IMR-90 (cell line): ENCODE results near the gene INPP5A. TPM values are rescaled to one million over a fixed set of nuclear protein-coding genes. Genes with fewer than 3 reads are reported as not detected.

Experiments used
- ATAC-seq: fragments of 200-7000 bp; cut with Tn5 transposase; 2 replicates; pipeline ENCODE4 v1.9.1; 2020; ENCODE audit warnings: low read depth, mild to moderate bottlenecking, moderate library complexity
- BruUV-seq: library from RNA; stranded (reverse); fragments of 400-500 nt; replicated peaks from 2 replicates; lab custom pipeline; 2021; lab: Mats Ljungman, UMichigan
- CTCF ChIA-PET: fragments of 300-600 bp; formaldehyde crosslinking; extraction: SDS; loops from one replicate; lab custom pipeline; 2021; ENCODE audit warnings: antibody characterized with exemption; lab: Yijun Ruan, JAX
- POLR2A ChIA-PET: fragments of 300-600 bp; sonication (Branson Sonifier 250); formaldehyde crosslinking; loops from one replicate; lab custom pipeline; 2022; ENCODE audit warnings: antibody characterized with exemption; ENCODE audit not compliant: unreplicated experiment; lab: Charles Lee
- DNase-seq: peaks from one replicate; pipeline ENCODE4 v3.0.0; 2013
- H2AFZ ChIP-seq: replicated peaks from 2 replicates; pipeline ENCODE3; 2013; ENCODE audit warnings: low read length, mild to moderate bottlenecking; ENCODE audit not compliant: poor library complexity
- H2AK5ac ChIP-seq: 2 replicates; pipeline ENCODE4 v1.6.1; 2013; ENCODE audit warnings: low read depth, low read length, inconsistent platforms
- H2AK9ac ChIP-seq: replicated peaks from 2 replicates; pipeline ENCODE3; 2013; ENCODE audit warnings: mild to moderate bottlenecking, low read depth, low read length, moderate library complexity; ENCODE audit not compliant: poor library complexity
- H2BK120ac ChIP-seq: 2 replicates; pipeline ENCODE4 v1.6.1; 2013; ENCODE audit warnings: low read depth, low read length, inconsistent platforms
- H2BK15ac ChIP-seq: 3 replicates; pipeline ENCODE4 v1.6.1; 2013; ENCODE audit warnings: low read depth, low read length, inconsistent platforms
- H2BK20ac ChIP-seq: 2 replicates; pipeline ENCODE4 v1.6.1; 2013; ENCODE audit warnings: low read depth, mild to moderate bottlenecking, inconsistent platforms, low read length, moderate library complexity
- H2BK5ac ChIP-seq: 2 replicates; pipeline ENCODE4 v1.6.1; 2013; ENCODE audit warnings: mild to moderate bottlenecking, low read depth, low read length, inconsistent platforms; ENCODE audit not compliant: poor library complexity, severe bottlenecking
- H3K14ac ChIP-seq: replicated peaks from 2 replicates; pipeline ENCODE4 v1.6.1; 2013; ENCODE audit warnings: low read depth, low read length, inconsistent platforms
- H3K18ac ChIP-seq: 2 replicates; pipeline ENCODE4 v1.6.1; 2013; ENCODE audit warnings: low read depth, low read length, control low read depth
- H3K23ac ChIP-seq: 2 replicates; pipeline ENCODE4 v1.6.1; 2013; ENCODE audit warnings: low read depth, low read length, inconsistent platforms
- H3K27ac ChIP-seq: 2 replicates; pipeline ENCODE4 v1.5.1; 2013; ENCODE audit warnings: mild to moderate bottlenecking, control low read depth, low read length; ENCODE audit not compliant: insufficient read depth
- H3K27me3 ChIP-seq: 2 replicates; pipeline ENCODE4 v1.6.1; 2013; ENCODE audit warnings: low read length; ENCODE audit not compliant: control insufficient read depth, insufficient read depth
- H3K36me3 ChIP-seq: 2 replicates; pipeline ENCODE4 v1.6.1; 2013; ENCODE audit warnings: low read length, mixed read lengths; ENCODE audit not compliant: control insufficient read depth, insufficient read depth
- H3K4ac ChIP-seq: 2 replicates; pipeline ENCODE4 v1.6.1; 2013; ENCODE audit warnings: low read depth, low read length, inconsistent platforms
- H3K4me1 ChIP-seq: 2 replicates; pipeline ENCODE4 v1.6.1; 2013; ENCODE audit warnings: low read length, mixed read lengths; ENCODE audit not compliant: control insufficient read depth, insufficient read depth
- H3K4me2 ChIP-seq: 2 replicates; pipeline ENCODE4 v1.6.1; 2013; ENCODE audit warnings: low read depth, mild to moderate bottlenecking, control low read depth, low read length, moderate library complexity
- H3K4me3 ChIP-seq: 2 replicates; pipeline ENCODE4 v1.5.1; 2013; ENCODE audit warnings: low read depth, mild to moderate bottlenecking, control low read depth, low read length, moderate library complexity; ENCODE audit not compliant: insufficient read depth
- H3K56ac ChIP-seq: 2 replicates; pipeline ENCODE4 v1.6.1; 2013; ENCODE audit warnings: low read length, inconsistent platforms; ENCODE audit not compliant: insufficient read depth; ENCODE audit errors: extremely low read depth
- H3K79me1 ChIP-seq, 2 experiments: 2 replicates each; pipeline ENCODE4 v1.6.1; 2013; ENCODE audit warnings: low read length in 2 of 2, inconsistent platforms in 1 of 2, low read depth in 1 of 2
- H3K9ac ChIP-seq: 2 replicates; pipeline ENCODE4 v1.6.1; 2013; ENCODE audit warnings: low read depth, low read length, control low read depth
- H3K9me1 ChIP-seq: 2 replicates; pipeline ENCODE4 v1.6.1; 2013; ENCODE audit warnings: low read length, inconsistent platforms; ENCODE audit not compliant: insufficient read depth
- H3K9me3 ChIP-seq: 2 replicates; pipeline ENCODE4 v1.6.1; 2013; ENCODE audit warnings: low read length; ENCODE audit not compliant: control insufficient read depth, insufficient read depth
- H4K20me1 ChIP-seq: 2 replicates; pipeline ENCODE4 v1.6.1; 2013; ENCODE audit warnings: low read length, inconsistent platforms; ENCODE audit not compliant: insufficient read depth
- H4K5ac ChIP-seq: 2 replicates; pipeline ENCODE4 v1.6.1; 2013; ENCODE audit warnings: mild to moderate bottlenecking, low read depth, low read length, control low read depth
- H4K8ac ChIP-seq, 2 experiments: 2 replicates each; pipeline ENCODE4 v1.6.1; 2013; ENCODE audit warnings: low read depth in 2 of 2, low read length in 2 of 2, control low read depth in 1 of 2, inconsistent platforms in 1 of 2
- H4K91ac ChIP-seq: 2 replicates; pipeline ENCODE4 v1.6.1; 2013; ENCODE audit warnings: low read depth, low read length, inconsistent platforms; ENCODE audit not compliant: insufficient read depth
- BHLHE40 ChIP-seq: fragments of 150-350 bp; IDR thresholded peaks from 2 replicates; pipeline ENCODE4 v1.6.1; 2016; ENCODE audit warnings: mild to moderate bottlenecking, low read depth, low read length
- CEBPB ChIP-seq: IDR thresholded peaks from 2 replicates; pipeline ENCODE4 v1.6.1; 2012; ENCODE audit warnings: low read depth, low read length, improper control_type of control experiment
- CHD1 ChIP-seq: IDR thresholded peaks from 2 replicates; pipeline ENCODE4 v1.6.1; 2012; ENCODE audit warnings: low read depth, low read length, improper control_type of control experiment
- FOS ChIP-seq: fragments of 150-350 bp; IDR thresholded peaks from 2 replicates; pipeline ENCODE4 v1.6.1; 2016; ENCODE audit warnings: low read depth, low read length
- MAFK ChIP-seq: IDR thresholded peaks from 2 replicates; pipeline ENCODE4 v1.6.1; 2012; ENCODE audit warnings: low read depth, low read length, improper control_type of control experiment
- MAZ ChIP-seq: IDR thresholded peaks from 2 replicates; pipeline ENCODE4 v1.6.1; 2012; ENCODE audit warnings: low read depth, mild to moderate bottlenecking, low read length, improper control_type of control experiment, moderate library complexity, borderline replicate concordance
- MXI1 ChIP-seq: IDR thresholded peaks from 2 replicates; pipeline ENCODE4 v1.6.1; 2012; ENCODE audit warnings: low read depth, mild to moderate bottlenecking, low read length, moderate library complexity, borderline replicate concordance
- NFE2L2 ChIP-seq: fragments of 150-350 bp; IDR thresholded peaks from 2 replicates; pipeline ENCODE4 v1.6.1; 2016; ENCODE audit warnings: low read depth, mild to moderate bottlenecking, low read length
- POLR2A ChIP-seq: IDR thresholded peaks from 2 replicates; pipeline ENCODE4 v1.6.1; 2012; ENCODE audit warnings: mild to moderate bottlenecking, low read depth, low read length
- RAD21 ChIP-seq: IDR thresholded peaks from 2 replicates; pipeline ENCODE4 v1.6.1; 2012; ENCODE audit warnings: low read length, improper control_type of control experiment
- RCOR1 ChIP-seq: IDR thresholded peaks from 2 replicates; pipeline ENCODE4 v1.6.1; 2012; ENCODE audit warnings: mild to moderate bottlenecking, low read length, improper control_type of control experiment; ENCODE audit not compliant: insufficient replicate concordance
- RFX5 ChIP-seq: IDR thresholded peaks from 2 replicates; pipeline ENCODE4 v1.8.0; 2012; ENCODE audit warnings: low read depth, mild to moderate bottlenecking, low read length, moderate library complexity
- SMC3 ChIP-seq: fragments of 150-350 bp; IDR thresholded peaks from 2 replicates; pipeline ENCODE4 v1.6.1; 2016; ENCODE audit warnings: low read depth, mild to moderate bottlenecking, antibody characterized with exemption, low read length, moderate library complexity
- WGBS, 2 experiments: methylation state at CpG; one replicate each; pipeline versions ENCODE4 v1.1.5 to v1.1.7; 2013; ENCODE audit warnings: missing lambda C conversion rate in 2 of 2; ENCODE audit not compliant: insufficient read length in 1 of 2; ENCODE audit errors: extremely low coverage in 2 of 2; 5-methylcytosine and 5-hydroxymethylcytosine counted together
- dilution Hi-C: fragments of 300-500 bp; cut with HindIII; formaldehyde crosslinking; loops from one replicate; pipeline ENCODE4 v1.14.3; 2018; ENCODE audit warnings: low sequenced_read_pairs; ENCODE audit not compliant: unreplicated experiment
- in situ Hi-C: fragments of 300-500 bp; cut with MboI; formaldehyde crosslinking; loops from 3 replicates; pipeline ENCODE4 v1.14.3; 2019; ENCODE audit warnings: low sequenced_read_pairs, inconsistent platforms, mixed read lengths
- intact Hi-C: fragments of 100-400 bp; cut with micrococcal nuclease; formaldehyde crosslinking; loops from 2 replicates; pipeline ENCODE4 v1.10.0; 2022
- polyA plus RNA-seq, 3 experiments: library from polyadenylated mRNA; depleted of rRNA; stranded (reverse); fragments of >200 nt; gene quantifications; 2 replicates each; pipeline ENCODE4 v1.2.3, GENCODE V29; 2012; ENCODE audit warnings: low replicate concordance in 1 of 3
- total RNA-seq: library from RNA; depleted of rRNA; stranded (reverse); fragments of >200 nt; gene quantifications from 2 replicates; pipeline ENCODE4 v1.2.3, GENCODE V29; 2012
- TF ChIP-seq, protein P1 (sequence below): conservative IDR thresholded peaks from 2 replicates; pipeline ENCODE4 v1.5.1; 2012; ENCODE audit warnings: mild to moderate bottlenecking, low read depth, low read length, improper control_type of control experiment
- TF ChIP-seq, protein P2 (sequence below): fragments of 150-350 bp; IDR thresholded peaks from 2 replicates; pipeline ENCODE4 v1.6.1; 2016; ENCODE audit warnings: low read depth, mild to moderate bottlenecking, low read length, moderate library complexity, borderline replicate concordance
- TF ChIP-seq, protein P3 (sequence below): fragments of 150-350 bp; IDR thresholded peaks from 2 replicates; pipeline ENCODE4 v1.6.1; 2017; ENCODE audit warnings: mild to moderate bottlenecking, antibody characterized with exemption, low read length, low read depth

INPP5A gene
- total and polyA plus RNA-seq, 2 of the 4 experiments (the other 2 are of a cell fraction) = 21.4 to 36.7 TPM

DNA sequence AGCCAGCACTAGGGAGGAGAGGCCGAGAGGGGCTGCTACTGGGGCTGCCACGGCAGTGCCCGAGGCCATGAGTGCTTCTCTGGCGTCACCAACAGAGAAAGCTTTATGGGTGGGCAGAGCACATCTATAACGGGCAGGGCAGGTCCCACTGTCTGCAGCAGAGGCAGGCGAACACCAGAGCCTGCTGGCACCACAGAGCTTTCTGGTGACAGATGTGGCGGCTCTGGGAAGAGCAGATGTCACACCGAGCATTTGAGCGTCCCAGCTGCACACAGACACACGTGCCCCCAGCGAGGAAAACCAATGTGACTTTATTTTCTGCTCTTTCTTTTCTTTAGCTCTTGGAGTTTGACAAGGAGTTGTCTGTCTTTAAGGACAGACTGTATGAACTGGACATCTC is 227.8 kb downstream of the INPP5A start:
- Histone ChIP-seq H3K18ac (no peak overlapping the region), H2BK120ac (no peak overlapping the region), H3K4me3 (no peak overlapping the region), H3K4me2 (no peak overlapping the region), H2BK15ac (no peak overlapping the region), H4K8ac (no peak overlapping the region), H3K23ac (no peak overlapping the region), H3K9ac (no peak overlapping the region), H3K27ac (no peak overlapping the region), H3K14ac (no peak overlapping the region), H2BK20ac (no peak overlapping the region), H3K36me3 (peaks cover 7% of the 10 kb centered on the region), H2AK5ac (no peak overlapping the region), H3K56ac (no peak overlapping the region), H3K4ac (no peak overlapping the region), H3K79me1 (no peaks in the 10 kb centered on the region), H2AK9ac (no peak overlapping the region), H4K91ac (no peak overlapping the region), H2BK5ac (no peak overlapping the region), H4K5ac (no peak overlapping the region), H3K9me1 (peaks cover 6% of the 10 kb centered on the region), H3K27me3 (no peaks in the 10 kb centered on the region), H2AFZ (no peak overlapping the region), H4K20me1 (no peaks in the 10 kb centered on the region), H3K9me3 (no peaks in the 10 kb centered on the region), H3K4me1 (no peaks in the 10 kb centered on the region)
- CTCF ChIA-PET = no interaction called here
- POLR2A ChIA-PET = no interaction called here
- no peak for DNase-seq
- dilution Hi-C loops (no loop called here), intact Hi-C loops (no loop called here), in situ Hi-C loops (no loop called here)
- TF ChIP-seq, protein P1, sequence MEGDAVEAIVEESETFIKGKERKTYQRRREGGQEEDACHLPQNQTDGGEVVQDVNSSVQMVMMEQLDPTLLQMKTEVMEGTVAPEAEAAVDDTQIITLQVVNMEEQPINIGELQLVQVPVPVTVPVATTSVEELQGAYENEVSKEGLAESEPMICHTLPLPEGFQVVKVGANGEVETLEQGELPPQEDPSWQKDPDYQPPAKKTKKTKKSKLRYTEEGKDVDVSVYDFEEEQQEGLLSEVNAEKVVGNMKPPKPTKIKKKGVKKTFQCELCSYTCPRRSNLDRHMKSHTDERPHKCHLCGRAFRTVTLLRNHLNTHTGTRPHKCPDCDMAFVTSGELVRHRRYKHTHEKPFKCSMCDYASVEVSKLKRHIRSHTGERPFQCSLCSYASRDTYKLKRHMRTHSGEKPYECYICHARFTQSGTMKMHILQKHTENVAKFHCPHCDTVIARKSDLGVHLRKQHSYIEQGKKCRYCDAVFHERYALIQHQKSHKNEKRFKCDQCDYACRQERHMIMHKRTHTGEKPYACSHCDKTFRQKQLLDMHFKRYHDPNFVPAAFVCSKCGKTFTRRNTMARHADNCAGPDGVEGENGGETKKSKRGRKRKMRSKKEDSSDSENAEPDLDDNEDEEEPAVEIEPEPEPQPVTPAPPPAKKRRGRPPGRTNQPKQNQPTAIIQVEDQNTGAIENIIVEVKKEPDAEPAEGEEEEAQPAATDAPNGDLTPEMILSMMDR = no peak
- TF ChIP-seq MAZ = no peak
- no peak for TF ChIP-seq RFX5
- TF ChIP-seq BHLHE40 = no peak
- TF ChIP-seq MAFK = no peak
- no peak for TF ChIP-seq NFE2L2
- TF ChIP-seq RAD21 = no peak
- no peak for TF ChIP-seq MXI1
- TF ChIP-seq SMC3 = no peak
- TF ChIP-seq CHD1 = no peak
- TF ChIP-seq FOS = no peak
- TF ChIP-seq RCOR1 = no peak
- no peak for TF ChIP-seq POLR2A
- TF ChIP-seq CEBPB = no peak
- TF ChIP-seq, protein P2, sequence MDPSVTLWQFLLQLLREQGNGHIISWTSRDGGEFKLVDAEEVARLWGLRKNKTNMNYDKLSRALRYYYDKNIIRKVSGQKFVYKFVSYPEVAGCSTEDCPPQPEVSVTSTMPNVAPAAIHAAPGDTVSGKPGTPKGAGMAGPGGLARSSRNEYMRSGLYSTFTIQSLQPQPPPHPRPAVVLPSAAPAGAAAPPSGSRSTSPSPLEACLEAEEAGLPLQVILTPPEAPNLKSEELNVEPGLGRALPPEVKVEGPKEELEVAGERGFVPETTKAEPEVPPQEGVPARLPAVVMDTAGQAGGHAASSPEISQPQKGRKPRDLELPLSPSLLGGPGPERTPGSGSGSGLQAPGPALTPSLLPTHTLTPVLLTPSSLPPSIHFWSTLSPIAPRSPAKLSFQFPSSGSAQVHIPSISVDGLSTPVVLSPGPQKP = no peak
- TF ChIP-seq, protein P3, sequence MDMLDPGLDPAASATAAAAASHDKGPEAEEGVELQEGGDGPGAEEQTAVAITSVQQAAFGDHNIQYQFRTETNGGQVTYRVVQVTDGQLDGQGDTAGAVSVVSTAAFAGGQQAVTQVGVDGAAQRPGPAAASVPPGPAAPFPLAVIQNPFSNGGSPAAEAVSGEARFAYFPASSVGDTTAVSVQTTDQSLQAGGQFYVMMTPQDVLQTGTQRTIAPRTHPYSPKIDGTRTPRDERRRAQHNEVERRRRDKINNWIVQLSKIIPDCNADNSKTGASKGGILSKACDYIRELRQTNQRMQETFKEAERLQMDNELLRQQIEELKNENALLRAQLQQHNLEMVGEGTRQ = no peak
- BruUV-seq = no TSS peak
- ATAC-seq = no peak
- 90% methylated on average over 6 of the region's 11 CpGs; no CpG with 5 or more reads in 1 of the 2 experiments for WGBS, 2 experiments
